ENCODE results near the gene DNAJC22.
A peak's percentile ranks its signal among the peaks of the same experiment; 100 is the strongest.

The DNAJC22 gene

DNA sequence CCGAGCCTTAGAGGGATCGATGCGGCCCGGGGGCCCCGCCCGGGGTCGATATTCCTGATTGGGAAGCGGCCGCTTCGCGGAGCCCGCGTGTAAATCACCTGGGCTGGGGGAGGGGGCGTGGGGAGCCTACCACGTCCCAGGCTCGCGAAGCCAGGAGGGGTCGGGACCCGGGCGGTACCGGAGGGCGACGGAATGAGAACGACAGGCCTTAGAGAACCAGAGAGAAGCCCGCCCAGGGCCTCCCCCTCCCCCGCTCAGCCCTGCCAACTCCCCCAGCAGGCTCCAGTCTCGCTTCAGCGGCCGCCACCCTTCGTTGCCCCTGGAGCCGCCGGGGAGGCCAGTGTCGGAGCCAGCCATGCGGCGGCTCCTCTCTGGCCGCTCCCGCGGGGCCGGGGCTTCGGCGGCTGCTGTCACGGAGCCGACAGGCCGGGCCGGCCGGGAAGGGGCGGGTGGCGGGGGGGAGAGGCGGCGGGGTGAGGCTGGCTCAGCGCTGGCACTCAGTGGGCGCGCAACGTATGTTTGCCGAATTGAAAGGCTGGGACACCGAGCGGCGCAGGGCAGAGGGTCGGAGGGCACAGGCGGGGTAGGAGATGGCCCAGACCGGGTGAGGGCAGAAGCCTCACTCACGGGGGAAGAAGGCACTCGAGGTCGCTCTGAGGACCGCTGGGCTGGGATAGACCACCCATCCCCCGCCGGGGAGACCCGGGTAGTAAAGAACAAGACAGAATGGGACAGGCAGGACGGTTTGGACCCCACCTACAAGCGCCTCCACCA is 1.4 kb upstream of the DNAJC22 start:
- DNase-seq (ENCODE audit: low read depth), result no peak

GRCh38 chr12:49345825-49346658 is 646 bp upstream of the DNAJC22 start:
- no peak for DNase-seq (ENCODE audit: low read depth)

DNA sequence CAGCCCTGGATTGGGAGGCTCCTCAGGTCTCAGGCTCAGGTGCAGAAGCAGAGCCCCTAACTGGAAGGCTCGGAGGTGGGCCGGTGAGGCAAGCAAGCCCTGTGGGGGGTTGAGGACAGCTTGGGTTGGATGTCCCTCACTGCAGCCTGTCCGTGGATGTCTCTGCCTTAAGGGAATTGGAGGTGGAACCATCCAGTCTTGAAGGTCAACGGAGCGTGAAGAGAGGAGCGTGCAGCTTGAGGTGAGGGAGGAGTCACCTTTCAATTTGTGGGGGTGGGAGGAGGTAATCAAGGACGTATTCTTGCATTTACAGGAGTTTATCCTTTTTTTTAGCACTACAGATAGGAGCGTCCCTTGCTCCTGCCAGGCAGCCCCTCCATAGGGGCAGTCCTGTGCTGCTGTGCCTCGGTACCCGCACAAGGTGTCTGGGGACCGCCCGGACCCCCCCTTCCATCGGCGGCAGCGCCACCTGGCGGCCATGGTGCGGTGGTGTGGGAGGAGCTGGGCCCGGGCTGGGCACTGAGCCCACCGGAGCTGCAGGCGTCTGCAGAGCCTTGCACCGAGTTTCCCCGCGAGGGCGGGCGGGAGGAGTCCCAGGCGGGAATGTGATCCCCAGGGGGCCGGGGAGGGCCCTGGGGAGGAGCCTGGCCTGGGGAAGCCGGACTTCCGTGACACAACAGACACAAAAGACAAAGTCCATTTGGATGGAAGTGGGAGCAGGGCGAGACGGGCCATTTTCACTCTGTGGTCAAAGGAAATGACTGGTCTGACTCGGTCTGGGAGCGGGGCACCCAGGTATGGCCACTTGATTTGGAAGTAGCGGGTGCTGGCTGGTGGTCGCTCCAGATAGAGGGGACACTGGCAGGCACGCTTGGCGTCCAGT is 864 bp downstream of the DNAJC22 start:
- peak; percentile 64 for DNase-seq (ENCODE audit: low read depth)

DNA sequence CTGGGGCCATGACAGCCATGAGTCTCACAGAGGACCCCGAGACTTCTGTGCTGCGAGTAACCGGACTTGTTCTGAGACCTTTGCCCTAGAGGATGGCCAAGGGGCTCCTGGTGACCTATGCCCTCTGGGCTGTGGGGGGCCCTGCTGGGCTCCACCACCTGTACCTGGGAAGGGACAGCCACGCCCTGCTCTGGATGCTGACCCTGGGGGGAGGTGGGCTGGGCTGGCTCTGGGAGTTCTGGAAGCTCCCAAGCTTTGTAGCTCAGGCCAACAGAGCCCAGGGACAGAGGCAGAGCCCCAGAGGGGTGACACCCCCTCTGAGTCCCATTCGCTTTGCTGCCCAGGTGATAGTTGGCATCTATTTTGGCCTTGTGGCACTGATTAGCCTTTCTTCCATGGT is 2.1 kb downstream of the DNAJC22 start:
- DNase-seq (ENCODE audit: low read depth), result no peak

GRCh38 chr12:49349266-49349665 is 2.6 kb downstream of the DNAJC22 start:
- no peak for DNase-seq (ENCODE audit: low read depth)

DNA sequence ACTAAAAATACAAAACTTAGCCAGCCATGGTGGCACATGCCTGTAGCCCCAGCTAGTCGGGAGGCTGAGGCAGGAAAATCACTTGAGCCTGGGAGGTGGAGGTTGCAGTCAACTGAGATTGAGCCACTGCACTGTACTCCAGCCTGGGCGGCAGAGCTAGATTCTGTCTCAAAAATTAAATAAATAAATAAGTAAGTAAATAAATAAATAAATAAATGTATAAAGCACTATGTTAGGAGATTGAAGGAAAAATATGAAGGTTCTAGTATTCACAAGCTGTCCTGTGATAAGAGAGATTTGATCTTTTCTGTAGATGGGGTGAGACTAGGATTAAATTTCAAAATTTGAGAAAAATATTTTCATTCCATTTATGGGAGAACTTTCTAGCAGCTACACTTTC is 5.7 kb downstream of the DNAJC22 start:
- no peak for DNase-seq (ENCODE audit: low read depth)

DNA sequence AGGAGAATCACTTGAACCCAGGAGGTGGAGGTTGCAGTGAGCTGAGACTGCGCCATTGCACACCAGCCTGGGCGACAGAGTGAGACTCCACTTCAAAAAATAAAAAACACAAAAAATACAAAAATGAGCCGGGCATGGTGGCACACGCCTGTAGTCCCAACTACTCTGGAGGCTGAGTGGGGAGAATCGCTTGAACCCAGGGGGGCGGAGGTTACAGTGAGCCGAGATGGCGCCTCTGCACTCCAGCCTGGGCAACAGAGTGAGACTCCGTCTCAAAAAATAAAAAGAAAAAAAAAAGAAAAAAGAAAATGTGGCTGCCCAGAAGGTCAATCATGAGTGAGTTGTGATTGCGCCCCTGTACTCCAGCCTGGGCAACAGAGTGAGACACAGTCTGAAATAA is 9.2 kb downstream of the DNAJC22 start:
- DNase-seq (ENCODE audit: low read depth), result no peak

GRCh38 chr12:49357103-49357678 is 10.5 kb downstream of the DNAJC22 start:
- DNase-seq (ENCODE audit: low read depth), result no peak

DNA sequence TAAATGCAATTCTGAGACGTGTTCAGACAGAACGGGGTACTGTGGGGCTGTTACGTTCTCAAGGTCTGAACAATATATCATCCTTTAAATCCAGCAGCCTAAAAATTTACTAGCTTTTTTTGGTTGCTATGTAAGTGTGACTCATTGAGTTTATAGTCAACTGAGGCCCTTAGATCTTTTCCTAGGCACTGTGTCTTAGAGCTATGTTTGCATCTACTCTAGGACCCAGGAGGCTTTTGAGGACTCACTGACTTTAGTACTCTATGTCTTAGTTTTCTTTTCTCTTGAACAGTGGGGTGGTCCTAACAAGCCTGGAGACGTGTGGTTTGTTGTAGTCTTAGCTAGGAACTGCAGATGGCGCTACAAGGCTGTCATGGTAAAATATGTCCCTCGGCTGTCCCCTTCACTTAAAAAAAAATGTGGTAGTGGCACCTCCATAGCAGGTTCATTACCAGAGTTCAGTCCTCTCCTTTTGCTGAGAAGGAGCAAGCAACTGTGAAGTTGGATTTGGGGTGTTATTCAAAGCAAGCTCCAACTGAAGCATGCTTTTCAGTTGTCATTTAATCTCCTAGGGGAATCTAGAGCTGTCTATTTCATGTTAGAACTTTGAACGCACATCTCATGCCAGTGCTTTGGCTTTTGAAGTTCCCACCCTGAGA is 11.9 kb downstream of the DNAJC22 start:
- DNase-seq (ENCODE audit: low read depth), result no peak

- no peak for DNase-seq (ENCODE audit: low read depth)
Measured at GRCh38 chr12:49359671-49360070, 13.0 kb downstream of the DNAJC22 start.

DNA sequence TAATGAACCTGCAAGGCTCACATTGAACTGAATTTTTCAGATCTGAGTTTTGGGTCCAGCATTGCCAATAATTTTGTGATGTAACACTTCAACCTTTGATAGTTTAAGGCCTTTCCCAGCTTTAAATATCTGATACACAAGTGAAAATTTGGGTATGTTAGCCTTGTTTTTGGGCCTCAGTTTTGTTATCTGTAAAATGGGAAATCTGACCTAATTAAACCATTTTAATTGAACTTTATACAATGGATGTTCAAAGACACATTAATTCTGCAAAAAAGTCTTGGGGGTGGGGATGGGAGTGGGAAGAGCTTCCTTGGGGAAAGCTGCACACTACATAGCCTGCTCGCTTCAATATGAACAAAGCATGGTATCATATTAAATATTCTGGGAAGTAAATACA is 15.4 kb downstream of the DNAJC22 start:
- DNase-seq (ENCODE audit: low read depth), result no peak

DNA sequence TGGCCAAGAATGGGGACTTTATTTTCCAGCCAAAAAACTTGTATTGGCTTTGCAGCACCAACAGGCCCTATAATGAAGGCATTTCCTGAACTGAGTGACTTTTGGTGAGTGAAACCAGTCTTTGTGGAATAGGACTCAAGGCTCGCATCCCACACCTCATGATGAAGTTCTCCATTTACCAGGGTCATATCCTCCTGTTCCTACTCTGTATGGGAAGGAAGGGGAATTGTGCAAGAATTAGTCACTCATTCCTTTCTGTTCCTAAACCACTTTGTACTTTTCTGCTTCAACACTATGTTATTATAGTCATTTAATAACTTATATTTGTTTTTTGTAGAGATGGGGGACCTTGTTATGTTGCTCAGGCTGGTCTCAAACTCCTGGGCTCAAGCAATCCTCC is 18.3 kb downstream of the DNAJC22 start:
- DNase-seq (ENCODE audit: low read depth), result no peak

GRCh38 chr12:49365542-49365941 is 18.9 kb downstream of the DNAJC22 start:
- no peak for DNase-seq (ENCODE audit: low read depth)

DNA sequence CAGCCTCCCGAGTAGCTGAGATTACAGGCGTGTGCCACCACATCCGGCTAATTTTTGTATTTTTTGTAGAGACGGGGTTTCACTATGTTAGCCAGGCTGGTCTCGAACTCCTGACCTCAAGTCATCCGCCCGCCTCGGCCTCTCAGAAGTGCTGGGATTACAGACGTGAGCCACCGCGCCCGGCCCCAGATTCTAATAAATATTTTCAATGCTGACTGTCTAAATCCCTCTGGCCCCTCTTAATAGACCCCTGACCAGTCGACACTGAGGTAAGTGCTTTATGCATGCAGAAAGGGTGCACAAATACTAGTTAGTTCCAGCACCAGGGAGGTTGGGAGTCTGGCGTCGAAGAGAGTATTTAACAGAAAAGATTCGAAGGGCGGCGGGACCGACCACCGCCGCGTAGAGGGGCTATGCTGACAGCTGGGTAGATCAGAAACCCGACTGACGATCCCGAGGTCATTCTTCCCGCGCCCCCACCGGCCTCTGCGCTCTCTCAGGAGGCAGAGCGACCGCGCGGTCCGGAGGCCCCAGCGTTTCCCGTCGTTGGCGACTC is 19.5 kb downstream of the DNAJC22 start:
- no peak for DNase-seq (ENCODE audit: low read depth)

- peak; percentile 77 for DNase-seq (ENCODE audit: low read depth)
Measured at GRCh38 chr12:49366652-49367380, 20.1 kb downstream of the DNAJC22 start.

GRCh38 chr12:49367381-49368239 is 20.9 kb downstream of the DNAJC22 start, which contains the start of gene SPATS2:
TSS of gene SPATS2 (plus strand) at chr12:49367462. CDS start at chr12:49461013, 93,551 bp downstream.
- no peak for DNase-seq (ENCODE audit: low read depth)

GRCh38 chr12:49368240-49368600 is 21.5 kb downstream of the DNAJC22 start:
- no peak for DNase-seq (ENCODE audit: low read depth)

DNA sequence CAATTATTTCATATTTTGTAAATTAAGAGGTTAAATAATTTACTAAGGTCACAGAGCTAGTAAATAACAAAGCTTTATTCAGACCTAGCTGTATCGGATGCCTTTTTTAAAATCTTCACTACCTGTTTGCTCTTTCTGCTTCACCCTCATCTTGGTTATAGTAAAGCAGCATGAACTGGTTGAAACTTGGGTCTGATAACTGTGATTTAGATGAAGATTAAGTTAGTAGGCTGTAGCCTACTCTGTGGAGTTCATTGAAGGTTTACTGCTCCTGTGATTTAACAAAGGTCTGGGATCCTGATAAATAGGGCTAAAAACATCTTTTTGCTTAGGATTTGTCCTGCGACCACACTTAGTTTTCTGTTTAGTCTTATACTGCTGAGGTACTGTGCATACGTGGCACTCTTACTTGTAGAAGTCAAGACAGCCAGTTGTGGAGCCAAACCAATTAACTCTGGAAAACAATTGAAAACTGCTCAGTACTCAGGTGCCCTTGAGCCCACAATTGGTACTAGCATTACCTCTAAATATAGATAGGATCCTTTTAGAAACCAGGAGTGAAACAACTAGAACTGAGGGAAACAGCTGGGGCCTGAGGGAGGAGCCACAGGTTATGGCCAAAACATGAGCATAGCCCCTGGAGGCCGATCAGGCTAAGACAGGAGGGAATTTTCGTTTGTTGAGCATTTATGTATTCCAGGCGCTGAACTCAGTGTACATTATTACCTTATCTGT is 22.9 kb downstream of the DNAJC22 start:
- DNase-seq (ENCODE audit: low read depth), result no peak

GRCh38 chr12:49370539-49370938 is 23.9 kb downstream of the DNAJC22 start:
- DNase-seq (ENCODE audit: low read depth), result no peak
